ENCODE data around the gene UNC5A. TPM values are rescaled to one million over a fixed set of nuclear protein-coding genes. Genes with fewer than 3 reads are reported as not detected.

UNC5A gene
- total RNA-seq, 1 donor from 2014 or later: 0.30 TPM

DNA sequence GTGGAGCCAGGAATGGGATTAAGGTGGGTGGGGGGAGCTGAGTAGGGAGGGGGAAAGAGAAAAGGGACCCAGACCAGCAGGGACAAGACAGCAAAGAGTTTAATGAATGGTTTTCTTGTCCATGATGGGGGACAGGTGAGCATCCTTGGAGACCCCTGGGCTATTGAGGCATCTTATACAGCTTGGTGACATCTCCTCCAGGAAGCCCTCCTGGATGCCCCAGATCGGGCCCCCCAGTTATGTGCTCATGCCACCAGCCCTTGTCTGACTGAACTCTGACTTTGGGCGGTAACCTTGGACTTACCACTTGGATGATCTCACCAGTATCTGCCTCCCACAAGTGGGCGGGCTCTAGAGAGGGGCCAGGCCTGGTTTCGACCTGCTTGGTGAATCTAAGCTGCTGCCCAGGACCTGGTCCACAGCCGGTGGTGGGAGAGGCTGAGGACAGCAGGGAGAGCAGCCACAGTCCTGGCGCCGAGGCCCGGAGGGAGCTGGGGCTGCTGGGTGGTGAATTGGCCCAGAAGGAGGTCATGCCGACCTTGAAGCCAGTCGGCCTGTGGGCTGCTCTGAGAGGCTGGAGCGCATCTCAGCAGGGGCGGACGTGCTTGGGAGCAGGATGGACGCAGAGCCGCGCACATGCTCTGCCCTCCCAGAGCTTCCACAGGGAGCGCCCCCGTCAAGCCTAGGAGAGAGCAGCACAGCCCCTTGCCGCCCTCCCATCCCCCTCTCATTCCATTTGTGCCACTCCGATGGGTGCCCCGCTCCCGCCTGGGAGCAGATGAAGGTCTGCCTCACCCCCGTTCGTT, 36.2 kb downstream of the UNC5A start:
- no peak for DNase-seq

DNA sequence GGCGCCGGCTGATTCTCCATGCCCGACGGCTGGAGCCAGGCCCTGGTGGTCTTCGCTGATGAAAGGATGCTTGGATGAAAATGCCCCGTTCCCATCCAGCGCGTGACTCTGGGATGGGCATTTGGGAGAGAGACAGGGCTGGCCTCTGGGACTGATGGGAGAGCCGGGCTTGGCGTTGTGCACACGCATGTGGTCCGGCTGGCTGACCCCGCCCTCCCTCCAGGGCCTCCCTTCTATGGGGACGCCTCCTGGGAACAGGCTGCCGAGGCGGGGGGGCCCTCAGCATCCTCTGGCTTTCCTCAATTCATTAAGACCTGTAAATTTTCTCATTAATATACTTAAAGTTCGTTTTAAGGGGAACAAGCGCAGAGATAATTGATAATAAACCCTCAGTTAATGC, 36.8 kb downstream of the UNC5A start:
- no peak for DNase-seq

GRCh38 chr5:176847726-176848290, 37.4 kb downstream of the UNC5A start:
- DNase-seq: no peak

DNA sequence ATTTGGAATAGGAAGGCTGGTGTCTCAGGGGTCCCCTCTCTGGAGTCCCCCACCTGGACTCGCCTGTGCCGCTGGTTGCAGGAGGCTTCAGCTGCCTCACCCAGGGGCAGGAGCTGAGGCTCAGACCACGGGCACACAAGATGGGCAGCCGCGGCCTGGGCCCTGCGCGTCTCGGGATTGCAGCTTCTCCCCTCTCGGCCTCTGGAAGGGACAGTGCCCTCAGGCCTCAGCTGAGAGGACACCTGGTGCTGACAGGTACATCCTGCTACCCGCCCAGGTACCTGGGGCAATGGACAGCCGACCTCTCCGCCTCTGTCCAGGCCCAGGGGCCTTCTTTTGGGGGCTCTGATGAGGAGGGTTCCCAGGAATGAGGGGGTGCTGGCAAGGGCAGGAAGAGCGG, 38.3 kb downstream of the UNC5A start:
- no peak for DNase-seq

- DNase-seq: no peak
These were observed 39.4 kb downstream of the UNC5A start for GRCh38 chr5:176849611-176850227.

GRCh38 chr5:176850371-176851245, 40.2 kb downstream of the UNC5A start:
- no peak for DNase-seq

GRCh38 chr5:176851380-176851779, 41.0 kb downstream of the UNC5A start:
- DNase-seq: no peak

- DNase-seq: no peak
These were observed 41.7 kb downstream of the UNC5A start for GRCh38 chr5:176851871-176852658.

DNA sequence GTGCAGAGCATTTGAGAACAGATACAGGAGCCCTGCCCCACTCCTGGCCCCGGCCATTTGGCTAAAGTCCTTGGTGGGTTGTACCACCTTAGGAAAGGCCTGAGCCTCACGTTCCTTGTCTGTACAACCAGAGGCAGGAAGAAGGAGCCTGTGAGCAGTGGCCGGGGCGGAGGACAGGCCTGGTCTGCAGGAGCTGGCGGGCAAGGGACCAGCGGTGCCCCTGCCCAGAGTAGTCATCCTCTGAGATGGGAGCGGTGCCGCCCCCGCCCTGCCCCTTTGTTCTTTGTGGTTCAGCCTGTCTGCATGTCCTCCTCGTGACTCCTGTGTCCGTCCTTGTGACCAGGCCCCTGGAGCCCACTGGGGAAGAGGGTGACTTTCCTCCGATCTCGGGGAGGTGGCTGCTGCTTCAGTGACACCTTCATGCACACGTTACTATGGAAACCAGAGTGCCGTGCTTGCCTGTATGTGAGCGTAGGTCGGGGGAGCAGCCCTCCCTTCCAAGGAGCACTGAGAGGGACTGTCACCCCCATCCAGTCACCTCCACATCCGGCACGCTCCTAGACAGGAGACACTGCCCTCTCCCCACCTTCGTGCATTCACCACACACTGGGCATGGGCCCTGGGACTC, 42.9 kb downstream of the UNC5A start:
- DNase-seq: no peak

DNA sequence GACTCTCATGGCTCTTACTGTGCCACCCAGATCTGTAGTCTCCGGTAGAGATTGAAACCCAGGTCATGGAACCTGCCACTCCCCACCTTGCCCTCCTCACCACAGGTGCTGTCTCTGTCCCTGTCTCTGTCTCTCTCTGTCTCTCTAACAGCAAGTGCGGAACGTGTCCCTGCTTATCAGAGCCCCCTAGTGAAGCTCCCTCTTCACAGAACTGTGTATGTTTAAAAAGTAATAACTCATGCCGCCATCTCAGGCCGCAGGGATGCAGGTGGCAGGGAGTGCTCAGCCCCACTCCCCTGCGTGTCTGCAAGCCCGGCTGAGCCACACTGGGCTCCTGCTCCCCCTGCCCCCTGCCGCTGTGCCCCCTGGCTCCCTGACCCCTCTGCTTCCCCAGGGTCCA, 43.8 kb downstream of the UNC5A start:
- no peak for DNase-seq

DNA sequence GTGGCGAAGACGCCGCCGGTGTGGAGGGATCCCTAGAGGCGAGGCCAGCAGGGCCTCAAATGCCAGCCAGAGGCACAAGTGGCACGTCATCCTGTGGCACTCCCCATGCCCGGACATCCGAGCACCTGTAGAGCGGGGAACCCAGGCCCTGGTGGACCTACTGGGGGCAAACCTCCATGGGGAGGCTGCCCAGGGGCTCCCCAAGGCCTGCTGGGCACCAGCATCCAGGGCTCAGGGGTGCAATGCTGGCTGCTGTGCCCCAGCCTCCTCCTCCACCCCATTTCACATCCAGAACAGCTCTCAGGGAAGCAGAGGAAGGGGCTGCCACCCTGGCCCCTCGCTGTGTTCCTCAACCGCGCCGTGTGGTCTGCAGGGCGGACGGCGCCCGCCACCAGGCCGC, 45.2 kb downstream of the UNC5A start:
- DNase-seq: no peak

GRCh38 chr5:176856746-176857145, 46.4 kb downstream of the UNC5A start:
- no peak for DNase-seq

DNA sequence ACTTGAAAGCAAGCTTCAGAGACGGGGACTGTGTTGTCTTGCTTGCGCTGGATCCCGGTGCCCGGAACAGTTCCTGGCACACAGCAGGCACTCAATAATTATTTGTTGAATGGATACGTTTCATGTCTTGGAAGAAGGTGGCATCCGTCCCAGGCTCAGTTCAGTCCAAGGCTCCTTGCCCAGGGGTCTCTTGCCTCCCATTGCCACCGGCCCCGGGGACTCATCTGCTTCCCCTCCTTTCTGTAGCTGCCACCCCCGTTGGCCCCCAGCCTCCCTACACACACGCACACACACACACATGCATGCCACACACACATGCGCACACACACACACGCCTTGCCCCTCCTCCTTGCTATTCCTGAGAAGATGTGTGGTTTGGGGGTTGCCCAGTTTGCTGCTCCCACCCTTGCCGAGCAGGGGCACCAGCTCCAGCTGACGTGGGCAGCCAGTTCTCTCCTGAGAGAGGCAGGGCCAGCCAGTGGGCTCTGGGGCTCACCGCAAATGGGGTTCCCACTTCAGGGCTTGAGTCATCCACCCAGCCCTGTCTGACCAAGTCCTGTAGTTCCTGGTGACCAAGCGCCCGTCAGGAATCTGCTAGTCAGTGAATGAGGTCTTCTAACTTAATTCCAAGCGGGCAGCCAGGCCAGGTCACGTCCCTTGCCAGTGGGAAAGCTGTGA, 47.0 kb downstream of the UNC5A start:
- DNase-seq: no peak

DNA sequence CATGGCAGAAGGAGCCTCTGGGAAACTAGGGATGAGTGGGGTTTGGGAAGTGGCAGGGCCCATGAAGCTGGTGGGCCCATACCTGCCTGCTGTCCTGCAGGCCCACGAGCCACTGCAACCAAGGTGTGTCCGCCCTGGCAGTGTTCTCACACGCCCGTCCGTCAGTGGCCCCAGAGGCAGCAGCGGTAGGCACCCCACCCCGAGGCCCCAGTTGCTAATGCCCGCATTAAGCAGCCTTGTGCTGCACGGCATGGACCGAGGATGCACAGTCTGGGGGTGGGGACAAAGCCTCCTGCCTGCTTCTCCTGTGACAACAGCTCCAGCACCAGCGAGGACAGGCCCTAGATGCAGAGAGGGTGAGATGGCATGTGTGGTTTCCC, 47.5 kb downstream of the UNC5A start:
- no peak for DNase-seq

- no peak for DNase-seq
These were observed 49.6 kb downstream of the UNC5A start for GRCh38 chr5:176859916-176860315.

GRCh38 chr5:176860381-176860780, 50.0 kb downstream of the UNC5A start:
- no peak for DNase-seq

- no peak for DNase-seq
These were observed 50.9 kb downstream of the UNC5A start for GRCh38 chr5:176861276-176861675.

GRCh38 chr5:176862330-176862995, 52.1 kb downstream of the UNC5A start:
- no peak for DNase-seq

DNA sequence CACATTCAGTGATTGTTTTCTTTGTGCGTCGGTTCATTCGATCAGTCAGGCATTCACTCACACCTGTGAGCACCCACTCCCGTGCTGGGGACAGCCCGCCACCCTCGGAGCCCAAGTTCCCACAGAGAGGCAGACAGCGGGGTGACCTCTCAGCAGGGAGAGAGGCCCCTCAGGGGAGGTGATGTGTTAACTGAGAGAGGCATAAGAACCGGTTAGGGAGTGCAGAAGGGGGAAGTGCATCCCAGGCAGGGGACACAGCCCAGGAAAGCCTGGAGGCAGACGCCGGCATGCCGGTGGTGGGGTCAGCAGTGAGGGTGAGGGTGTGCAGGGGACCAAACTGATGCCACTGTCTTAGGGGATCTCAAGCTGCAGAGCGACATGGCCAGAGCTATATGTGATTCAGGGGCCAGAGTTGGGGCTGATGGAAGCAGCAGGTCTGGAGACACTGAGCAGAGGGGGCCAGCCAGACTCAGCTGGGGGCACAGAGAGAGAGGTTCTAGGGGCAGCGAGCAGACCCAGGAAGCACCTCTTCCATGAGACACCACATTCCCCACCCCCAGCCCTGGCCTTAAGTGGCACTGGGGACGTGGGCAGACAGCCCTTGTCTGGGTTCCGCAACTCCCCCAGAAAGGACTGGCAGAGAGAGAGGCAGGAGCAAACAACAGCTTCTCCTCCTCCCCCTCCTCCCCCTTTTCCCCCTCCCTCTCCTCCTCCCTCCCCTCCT, 52.8 kb downstream of the UNC5A start:
- no peak for DNase-seq

GRCh38 chr5:176863765-176864098, 53.4 kb downstream of the UNC5A start:
- DNase-seq: no peak

All from skin of body (tissue), 2 donors.